Stimulated activated CD4-positive, alpha-beta T cell treated with anti-CD3 and anti-CD28 coated beads, Interleukin-1b, Interleukin-23, amount 100 ng/mL, for 4 hours (primary cell): ENCODE results near the gene SNED1.

Experiments
- DNase-seq, 2 donors: peaks; one replicate each; pipeline ENCODE4 v3.0.0-alpha.2; 2020; ENCODE audit warnings: low read depth in 2 of 2

SNED1 gene

GRCh38 chr2:240960309-240960970 lies 38.0 kb upstream of the SNED1 start:
- no peak for DNase-seq

GRCh38 chr2:240960971-240961876 lies 37.2 kb upstream of the SNED1 start:
- DNase-seq: no peak

- no peak for DNase-seq
These were observed 36.5 kb upstream of the SNED1 start for GRCh38 chr2:240961910-240962299.

- no peak for DNase-seq
These were observed 35.9 kb upstream of the SNED1 start for GRCh38 chr2:240962300-240963064.

DNA sequence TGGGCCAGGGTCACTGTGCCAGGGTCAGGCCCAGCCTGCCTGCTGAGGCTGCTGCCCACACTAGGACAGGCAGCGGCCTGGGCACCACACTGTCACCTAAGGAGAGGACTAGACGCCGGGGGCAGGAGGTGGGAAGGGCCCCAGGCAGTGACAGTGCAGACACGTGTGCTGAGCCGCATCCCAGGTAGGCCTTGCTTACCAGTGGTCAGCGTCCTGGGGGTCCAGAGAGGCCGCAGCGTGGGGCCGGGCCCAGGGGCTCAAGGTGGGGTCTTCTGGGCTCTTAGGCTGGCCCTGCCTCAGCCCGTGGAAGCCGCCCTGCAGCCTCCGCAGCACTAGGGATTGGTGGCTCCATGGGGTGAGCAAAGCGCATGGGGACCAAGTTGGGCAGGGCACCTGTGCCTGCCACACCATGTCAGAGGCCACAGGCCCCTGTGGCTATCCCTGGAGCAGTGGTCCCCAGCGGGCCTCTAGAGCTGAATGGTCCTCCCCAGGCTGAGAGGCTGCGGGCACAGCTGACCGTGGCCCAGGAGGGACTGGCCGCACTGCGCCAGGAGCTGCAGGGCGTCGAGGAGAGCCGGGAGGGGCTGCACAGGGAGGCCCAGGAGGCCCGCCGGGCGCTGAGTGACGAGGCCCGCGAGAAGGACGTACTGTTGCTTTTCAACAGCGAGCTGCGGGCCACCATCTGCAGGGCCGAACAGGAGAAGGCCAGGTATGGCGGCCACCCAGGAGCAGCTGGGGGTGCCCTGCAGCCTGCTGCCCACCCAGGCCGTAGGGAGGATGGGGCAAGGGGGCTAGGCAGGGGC lies 35.2 kb upstream of the SNED1 start:
- DNase-seq: no peak

DNA sequence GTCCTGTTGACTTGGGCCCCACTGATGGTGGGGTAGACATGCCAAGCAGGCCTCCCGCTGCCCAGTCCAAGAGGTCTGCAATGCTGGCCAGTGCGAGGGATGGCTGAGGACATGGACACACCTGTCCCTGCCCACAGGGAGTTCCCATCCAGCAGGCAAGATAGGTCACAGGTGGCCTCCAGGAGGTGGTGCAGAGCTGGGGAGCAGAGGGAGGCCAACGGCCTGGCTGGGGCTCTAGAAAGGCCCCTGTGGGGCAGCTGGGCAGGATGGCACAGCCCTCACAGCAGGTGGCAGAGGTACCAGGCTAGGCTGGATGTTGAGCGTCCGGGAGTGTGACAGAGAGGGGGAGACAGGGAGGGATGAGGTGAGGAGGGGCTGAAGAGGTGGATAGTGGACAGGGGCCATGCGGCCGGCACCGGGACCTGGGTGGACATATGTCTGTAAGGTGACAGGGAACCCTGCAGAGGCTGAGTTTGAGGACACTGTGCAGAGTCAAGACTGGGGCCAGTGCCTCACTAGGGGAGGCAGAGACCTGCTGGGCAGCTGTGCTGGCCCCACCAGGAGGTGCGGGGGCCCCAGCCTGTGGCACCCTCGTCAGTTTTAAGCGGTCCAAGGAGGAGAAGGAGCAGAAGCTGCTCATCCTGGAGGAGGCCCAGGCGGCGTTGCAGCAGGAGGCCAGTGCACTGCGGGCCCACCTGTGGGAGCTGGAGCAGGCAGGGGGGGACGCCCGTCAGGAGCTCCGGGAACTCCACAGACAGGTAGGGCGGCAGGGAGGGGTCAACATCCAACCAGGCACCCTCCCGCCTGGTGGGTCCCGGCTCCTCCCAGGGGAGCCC lies 34.3 kb upstream of the SNED1 start:
- DNase-seq: no peak

DNA sequence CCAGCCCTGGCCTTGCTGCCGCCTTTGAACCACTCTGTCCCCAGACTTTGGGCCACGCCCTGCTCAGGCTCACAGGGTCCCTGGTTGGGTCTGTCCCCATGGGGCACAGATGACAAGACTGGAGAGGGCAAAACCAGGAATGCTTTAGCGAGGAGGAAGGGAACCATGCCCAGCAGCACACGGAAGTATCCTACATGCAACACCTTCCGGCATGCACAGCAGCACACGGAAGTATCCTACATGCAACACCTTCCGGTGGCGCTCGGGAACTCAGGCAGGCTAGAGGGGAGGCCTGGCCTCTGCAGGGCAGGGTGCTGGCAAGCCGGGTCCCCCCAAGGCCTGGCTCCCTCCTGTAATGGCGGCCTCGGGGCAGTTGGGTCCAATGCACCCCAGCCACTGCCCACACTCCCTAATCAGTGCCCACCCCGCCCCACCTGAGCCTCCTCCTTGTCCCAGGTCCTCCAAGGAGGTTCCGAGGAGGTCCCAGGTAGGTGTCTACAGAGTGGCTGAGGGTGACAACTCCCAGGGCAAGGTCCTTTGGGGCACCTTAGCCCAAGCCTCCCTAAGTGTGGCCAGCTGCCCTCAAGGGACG lies 33.6 kb upstream of the SNED1 start:
- no peak for DNase-seq

GRCh38 chr2:240965296-240965904 lies 33.0 kb upstream of the SNED1 start:
- no peak for DNase-seq

DNA sequence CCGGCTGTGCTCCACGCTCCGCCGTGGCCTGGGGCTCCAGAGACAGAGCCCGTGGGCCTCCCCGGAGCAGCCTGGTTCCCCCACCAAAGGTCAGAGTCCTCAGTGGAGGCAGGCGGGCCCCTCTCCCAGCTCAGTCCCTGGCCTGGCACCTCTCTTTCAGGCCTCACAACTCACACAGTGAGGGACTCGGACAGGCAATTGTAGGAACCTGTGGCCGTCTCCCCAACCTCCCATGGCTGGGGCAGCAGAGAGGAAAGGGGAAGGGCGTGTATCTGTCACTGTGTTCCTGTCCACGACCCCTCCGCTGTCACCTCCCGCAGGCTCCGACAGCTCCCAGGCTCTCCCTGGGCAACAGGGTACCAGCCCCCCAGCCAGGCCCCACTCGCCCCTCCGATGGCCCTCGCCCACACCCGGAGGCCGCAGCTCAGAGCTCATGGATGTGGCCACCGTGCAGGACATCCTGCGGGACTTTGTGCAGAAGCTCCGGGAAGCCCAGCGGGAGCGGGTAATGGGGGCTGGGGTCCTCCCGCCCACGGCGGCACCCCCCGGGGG lies 32.4 kb upstream of the SNED1 start:
- DNase-seq: no peak

DNA sequence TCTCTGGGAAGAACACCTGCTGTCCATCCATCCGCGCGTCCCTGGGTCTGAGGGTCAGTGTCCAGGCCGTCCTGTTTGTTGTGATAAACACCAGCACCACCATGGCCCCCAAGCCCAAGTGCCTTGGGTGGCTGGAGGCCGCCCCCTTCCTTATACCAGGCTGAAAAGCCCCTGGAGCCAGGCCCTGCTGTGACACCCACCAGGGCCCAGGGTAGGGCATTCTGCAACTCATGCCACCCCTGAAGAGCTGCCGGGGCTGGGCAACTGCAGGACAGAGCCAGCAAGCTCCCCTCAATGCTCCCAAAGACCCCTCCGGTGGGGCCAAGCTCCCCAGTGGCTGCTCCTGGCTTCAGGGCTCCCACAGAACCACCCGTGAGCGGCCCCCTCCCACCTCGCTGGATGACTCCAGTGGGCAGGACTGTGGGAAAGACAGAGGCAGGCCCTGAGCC lies 31.9 kb upstream of the SNED1 start:
- no peak for DNase-seq

GRCh38 chr2:240966906-240967680 lies 31.3 kb upstream of the SNED1 start:
- DNase-seq: no peak

GRCh38 chr2:240967681-240968621 lies 30.5 kb upstream of the SNED1 start:
- DNase-seq: no peak

DNA sequence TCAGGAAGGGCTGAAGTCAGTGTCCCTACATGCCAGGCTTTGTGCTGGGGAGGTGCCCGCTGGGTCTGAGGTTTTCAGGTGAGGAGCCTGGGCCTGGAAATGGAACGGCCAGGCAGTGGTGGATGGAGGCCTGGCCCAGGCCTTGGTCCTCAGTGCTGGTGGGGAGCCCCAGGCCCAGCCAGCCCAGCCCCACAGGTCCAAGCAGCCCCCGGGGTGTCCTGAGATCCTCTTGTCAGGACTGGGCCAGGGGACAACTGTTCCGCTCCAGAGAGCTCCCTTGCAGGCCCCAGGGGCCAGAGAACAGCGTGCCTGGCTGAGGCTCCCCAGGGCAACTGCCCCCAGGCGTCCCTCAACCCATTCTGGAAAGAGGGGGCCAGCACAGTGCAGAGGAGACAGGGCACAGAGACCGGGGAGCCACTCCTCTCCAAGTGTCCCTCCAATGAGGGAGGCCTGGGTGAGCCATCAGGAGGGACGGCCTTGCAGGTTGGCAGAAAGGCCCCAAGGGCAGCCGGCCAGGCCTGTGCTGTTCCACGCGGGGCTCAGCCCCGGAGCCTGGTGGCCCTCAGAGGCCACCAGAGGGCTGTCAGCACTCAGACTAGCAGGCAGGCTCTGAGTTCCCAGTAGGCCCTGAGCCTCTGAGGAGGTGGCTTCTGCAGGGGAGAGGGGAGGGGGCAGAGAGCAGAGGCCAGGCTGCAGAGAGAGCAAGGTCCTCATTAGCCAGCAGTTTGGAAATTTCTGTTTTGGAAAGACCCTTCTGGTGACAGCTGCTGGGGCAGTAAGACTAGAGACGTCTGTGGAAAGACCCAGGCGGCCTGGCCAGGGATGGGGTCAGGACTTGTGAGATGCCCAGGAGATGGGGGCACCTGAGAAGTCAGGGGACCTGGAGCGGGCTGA lies 29.4 kb upstream of the SNED1 start:
- DNase-seq: no peak

DNA sequence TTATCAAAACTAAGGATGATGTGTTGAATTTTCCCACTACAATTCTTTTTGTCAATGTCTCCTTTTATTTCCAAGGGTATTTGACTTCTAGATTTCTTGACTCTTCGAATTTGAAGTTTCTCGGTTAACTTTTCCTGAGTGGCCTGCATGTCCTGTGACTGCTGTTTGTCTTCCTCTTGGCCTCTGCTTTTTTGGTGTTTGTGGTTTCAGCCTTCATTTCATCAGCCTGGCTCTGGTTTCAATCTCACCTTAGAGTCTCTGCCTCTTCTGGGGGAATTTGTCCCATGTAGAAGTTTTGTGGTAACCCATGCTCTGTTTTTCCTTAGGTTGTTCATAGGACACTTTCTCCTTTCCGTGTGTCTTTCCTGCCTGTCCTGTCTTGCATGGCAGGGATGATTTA lies 28.3 kb upstream of the SNED1 start:
- DNase-seq: no peak

DNA sequence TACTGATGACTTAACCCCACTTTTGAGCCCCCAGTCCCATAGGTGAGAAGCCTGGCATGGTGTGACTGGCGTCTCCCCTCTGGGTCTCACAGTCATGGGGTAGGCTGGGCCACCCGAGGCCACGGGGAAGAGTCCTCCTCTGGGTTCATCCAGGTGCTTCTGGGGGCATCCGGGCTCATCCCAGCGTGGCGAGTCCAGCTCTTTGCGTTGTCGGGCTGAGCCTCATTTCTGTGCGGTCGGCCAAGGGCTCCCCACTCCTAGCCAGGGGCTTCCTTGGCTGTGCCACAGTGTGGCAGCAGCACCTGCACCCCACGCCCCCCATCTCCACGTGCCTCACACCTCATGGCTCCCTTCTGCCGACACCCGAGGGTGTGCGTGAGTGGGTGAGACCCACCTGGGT lies 27.6 kb upstream of the SNED1 start:
- no peak for DNase-seq

DNA sequence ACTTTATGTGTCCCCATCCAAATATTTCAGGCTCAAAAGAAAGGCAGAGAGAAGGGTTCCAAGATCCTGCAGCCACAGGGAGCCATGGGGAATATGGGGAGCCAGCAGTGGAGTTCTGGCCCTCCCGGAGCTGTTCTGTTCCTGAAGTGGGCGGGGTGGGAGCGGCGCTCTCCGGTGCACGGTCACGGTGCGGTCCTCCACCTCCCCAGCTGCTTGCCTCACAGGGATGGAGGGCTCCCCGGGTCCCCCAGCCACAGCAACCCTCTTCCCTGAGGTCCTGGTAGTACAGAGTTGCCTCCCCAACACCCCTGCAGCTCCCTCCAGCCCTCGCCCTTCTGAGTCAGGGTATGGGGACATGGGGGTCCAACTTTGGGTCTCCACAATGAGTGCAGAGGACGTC lies 26.2 kb upstream of the SNED1 start:
- no peak for DNase-seq
